Measurements from ENCODE around the gene ADAM19.

GRCh38 chr5:157473383-157474320, 101.9 kb downstream of the ADAM19 start:
- TF ChIP-seq CTCF (IDR thresholded peaks at IDR 0.05) (no peak), POLR2AphosphoS5 (IDR thresholded peaks at IDR 0.05) (no peak)

Measured in breast epithelium (tissue), 3 donors.